Liver (tissue), 9 donors: ENCODE results near the gene DAD1. TPM values are rescaled to one million over a fixed set of nuclear protein-coding genes. Genes with fewer than 3 reads are reported as not detected.

Source experiments
- DNase-seq: peaks from one replicate; pipeline ENCODE4 v3.0.0-alpha.2; 2017; ENCODE audit warnings: low spot score
- H3K27ac ChIP-seq, 2 donors: one replicate each; pipeline ENCODE4 v1.7.0; 2013; ENCODE audit warnings: inconsistent platforms in 2 of 2, low read length in 2 of 2, control low read depth in 1 of 2, low read depth in 1 of 2, mild to moderate bottlenecking in 1 of 2
- H3K27me3 ChIP-seq, 4 donors: one replicate each; pipeline versions ENCODE4 v1.6.1 to v1.7.0; 2013; ENCODE audit warnings: low read length in 3 of 4, inconsistent platforms in 1 of 4, mild to moderate bottlenecking in 1 of 4, moderate library complexity in 1 of 4; ENCODE audit not compliant: control insufficient read depth in 4 of 4, insufficient read depth in 4 of 4
- H3K36me3 ChIP-seq, 4 donors: one replicate each; pipeline versions ENCODE4 v1.6.1 to v1.7.0; 2013; ENCODE audit warnings: low read length in 3 of 4, mild to moderate bottlenecking in 3 of 4, low read depth in 1 of 4, moderate library complexity in 1 of 4; ENCODE audit not compliant: control insufficient read depth in 4 of 4, insufficient read depth in 3 of 4
- H3K4me1 ChIP-seq, 4 donors: one replicate each; pipeline versions ENCODE4 v1.6.1 to v1.7.0; 2013; ENCODE audit warnings: low read length in 3 of 4, mild to moderate bottlenecking in 3 of 4, moderate library complexity in 1 of 4; ENCODE audit not compliant: control insufficient read depth in 4 of 4, insufficient read depth in 4 of 4
- H3K4me3 ChIP-seq, 3 donors: one replicate each; pipeline versions ENCODE4 v1.6.1 to v1.7.0; 2013; ENCODE audit warnings: low read length in 3 of 3, control low read depth in 1 of 3, low read depth in 1 of 3, mild to moderate bottlenecking in 1 of 3
- H3K9ac ChIP-seq, 2 donors: one replicate each; pipeline ENCODE4 v1.7.0; 2013; ENCODE audit warnings: low read length in 2 of 2, mild to moderate bottlenecking in 2 of 2, moderate library complexity in 2 of 2, control low read depth in 1 of 2, low read depth in 1 of 2
- H3K9me3 ChIP-seq, 4 donors: one replicate each; pipeline versions ENCODE4 v1.6.1 to v1.7.0; 2013; ENCODE audit warnings: low read length in 3 of 4; ENCODE audit not compliant: control insufficient read depth in 4 of 4
- EGR1 ChIP-seq, 2 donors: IDR thresholded peaks; 2 replicates each; pipeline ENCODE4 v1.6.1; 2016 to 2018; ENCODE audit warnings: antibody characterized with exemption in 2 of 2, low read depth in 2 of 2
- FOXA1 ChIP-seq: IDR thresholded peaks from 2 replicates; pipeline ENCODE4 v1.6.1; 2016; ENCODE audit warnings: antibody characterized with exemption
- FOXA2 ChIP-seq: IDR thresholded peaks from 2 replicates; pipeline ENCODE4 v1.6.1; 2016; ENCODE audit warnings: antibody characterized with exemption
- GABPA ChIP-seq, 2 donors: IDR thresholded peaks in 1 of 2; conservative IDR thresholded peaks in 1 of 2; 2 replicates each; pipeline ENCODE4 v1.6.1; 2016; ENCODE audit warnings: antibody characterized with exemption in 2 of 2, mild to moderate bottlenecking in 1 of 2, moderate library complexity in 1 of 2
- HNF4A ChIP-seq, 2 donors: conservative IDR thresholded peaks; 2 replicates each; pipeline ENCODE4 v1.6.1; 2016; ENCODE audit warnings: antibody characterized with exemption in 2 of 2, mild to moderate bottlenecking in 2 of 2
- HNF4G ChIP-seq: IDR thresholded peaks from 2 replicates; pipeline ENCODE4 v1.6.1; 2016; ENCODE audit warnings: antibody characterized with exemption
- JUND ChIP-seq, 2 donors: IDR thresholded peaks; 2 replicates each; pipeline ENCODE4 v1.6.1; 2016; ENCODE audit warnings: antibody characterized with exemption in 2 of 2
- NR2F2 ChIP-seq: IDR thresholded peaks from 2 replicates; pipeline ENCODE4 v1.6.1; 2016; ENCODE audit warnings: antibody characterized with exemption
- RAD21 ChIP-seq, 2 donors: IDR thresholded peaks; 2 replicates each; pipeline ENCODE4 v1.6.1; 2016; ENCODE audit warnings: antibody characterized with exemption in 2 of 2, mild to moderate bottlenecking in 2 of 2
- RXRA ChIP-seq, 2 donors: IDR thresholded peaks; 2 replicates each; pipeline ENCODE4 v1.6.1; 2017 to 2018; ENCODE audit warnings: antibody characterized with exemption in 2 of 2, mild to moderate bottlenecking in 1 of 2
- SP1 ChIP-seq: IDR thresholded peaks from 2 replicates; pipeline ENCODE4 v1.6.1; 2018; ENCODE audit warnings: antibody characterized with exemption, mild to moderate bottlenecking
- YY1 ChIP-seq: IDR thresholded peaks from 2 replicates; pipeline ENCODE4 v1.6.1; 2016; ENCODE audit warnings: antibody characterized with exemption, mild to moderate bottlenecking
- WGBS: extraction: QIAGEN DNeasy Blood & Tissue Kit; methylation state at CpG from one replicate; pipeline ENCODE4 v1.1.7; 2013; 5-methylcytosine and 5-hydroxymethylcytosine counted together
- polyA plus RNA-seq, 2 donors: library from polyadenylated mRNA; stranded (reverse) in 1 of 2; unstranded in 1 of 2; fragments of 200-250 nt in 1 of 2; fragments of >200 nt in 1 of 2; fragmentation: Nextera tagmentation in 1 of 2; extraction: Ambion mirVana in 1 of 2; gene quantifications; one replicate each; pipeline versions ENCODE4 v1.2.1 to v1.2.3, GENCODE V29; 2013 to 2015
- total RNA-seq, 2 donors: library from RNA; depleted of rRNA; stranded (reverse); fragments of >200 nt; gene quantifications; one replicate each; pipeline ENCODE4 v1.2.3, GENCODE V29; 2014
- TF ChIP-seq, protein P1 (sequence below): IDR thresholded peaks from 2 replicates; pipeline ENCODE4 v1.6.1; 2016; ENCODE audit warnings: antibody characterized with exemption
- TF ChIP-seq, protein P2 (sequence below): IDR thresholded peaks from 2 replicates; pipeline ENCODE4 v1.6.1; 2016; ENCODE audit warnings: antibody characterized with exemption
- TF ChIP-seq, protein P3 (sequence below): fragments of 150-350 bp; IDR thresholded peaks from 2 replicates; pipeline ENCODE4 v1.5.1; 2017; ENCODE audit warnings: improper control_type of control experiment, low read depth, low read length; ENCODE audit not compliant: missing input control
- TF ChIP-seq, protein P4 (sequence below): IDR thresholded peaks from 2 replicates; pipeline ENCODE4 v1.6.1; 2016; ENCODE audit warnings: antibody characterized with exemption
- TF ChIP-seq, protein P5 (sequence below): IDR thresholded peaks from 2 replicates; pipeline ENCODE4 v1.6.1; 2016; ENCODE audit warnings: antibody characterized with exemption, mild to moderate bottlenecking
- donor health status: healthy.
- donor health status: healthy.
- donor health status: healthy.
- donor health status: healthy.
- donor health status: healthy.

DAD1 gene
- total and polyA plus RNA-seq, 4 donors = 142 to 254 (median 205) TPM

DNA sequence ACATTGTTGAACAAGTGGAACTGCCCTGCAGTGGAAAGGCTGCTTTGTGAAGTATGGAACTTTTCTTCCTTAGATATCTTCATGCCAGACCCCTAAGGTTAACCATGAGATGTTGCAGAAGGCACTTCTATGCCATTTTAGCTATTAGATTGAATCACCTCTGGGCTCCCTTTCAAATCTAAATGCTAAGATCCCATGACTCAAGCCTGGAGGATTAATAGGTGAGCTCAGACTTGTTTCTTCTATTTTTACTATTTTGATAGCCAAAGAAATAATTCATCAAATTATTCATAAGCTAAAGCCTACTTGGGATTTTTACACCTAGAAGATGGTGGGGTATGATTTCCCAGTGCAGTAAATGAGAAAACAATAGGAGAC lies 64.3 kb downstream of the DAD1 start:
- TF ChIP-seq, protein P1, sequence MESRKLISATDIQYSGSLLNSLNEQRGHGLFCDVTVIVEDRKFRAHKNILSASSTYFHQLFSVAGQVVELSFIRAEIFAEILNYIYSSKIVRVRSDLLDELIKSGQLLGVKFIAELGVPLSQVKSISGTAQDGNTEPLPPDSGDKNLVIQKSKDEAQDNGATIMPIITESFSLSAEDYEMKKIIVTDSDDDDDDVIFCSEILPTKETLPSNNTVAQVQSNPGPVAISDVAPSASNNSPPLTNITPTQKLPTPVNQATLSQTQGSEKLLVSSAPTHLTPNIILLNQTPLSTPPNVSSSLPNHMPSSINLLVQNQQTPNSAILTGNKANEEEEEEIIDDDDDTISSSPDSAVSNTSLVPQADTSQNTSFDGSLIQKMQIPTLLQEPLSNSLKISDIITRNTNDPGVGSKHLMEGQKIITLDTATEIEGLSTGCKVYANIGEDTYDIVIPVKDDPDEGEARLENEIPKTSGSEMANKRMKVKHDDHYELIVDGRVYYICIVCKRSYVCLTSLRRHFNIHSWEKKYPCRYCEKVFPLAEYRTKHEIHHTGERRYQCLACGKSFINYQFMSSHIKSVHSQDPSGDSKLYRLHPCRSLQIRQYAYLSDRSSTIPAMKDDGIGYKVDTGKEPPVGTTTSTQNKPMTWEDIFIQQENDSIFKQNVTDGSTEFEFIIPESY = no peak
- TF ChIP-seq, protein P2, sequence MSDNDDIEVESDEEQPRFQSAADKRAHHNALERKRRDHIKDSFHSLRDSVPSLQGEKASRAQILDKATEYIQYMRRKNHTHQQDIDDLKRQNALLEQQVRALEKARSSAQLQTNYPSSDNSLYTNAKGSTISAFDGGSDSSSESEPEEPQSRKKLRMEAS = no peak
- no peak for TF ChIP-seq FOXA2
- no peak for TF ChIP-seq YY1
- no peak for TF ChIP-seq EGR1 (IDR thresholded peaks at IDR 0.05; ENCODE audit: low read depth in 2 of 2)
- no peak for TF ChIP-seq GABPA (IDR thresholded peaks at IDR 0.05 in 1 of 2, conservative IDR thresholded peaks at IDR 0.05 in 1 of 2)
- TF ChIP-seq SP1 = no peak
- no peak for TF ChIP-seq RAD21 (IDR thresholded peaks at IDR 0.05)
- TF ChIP-seq, protein P3, sequence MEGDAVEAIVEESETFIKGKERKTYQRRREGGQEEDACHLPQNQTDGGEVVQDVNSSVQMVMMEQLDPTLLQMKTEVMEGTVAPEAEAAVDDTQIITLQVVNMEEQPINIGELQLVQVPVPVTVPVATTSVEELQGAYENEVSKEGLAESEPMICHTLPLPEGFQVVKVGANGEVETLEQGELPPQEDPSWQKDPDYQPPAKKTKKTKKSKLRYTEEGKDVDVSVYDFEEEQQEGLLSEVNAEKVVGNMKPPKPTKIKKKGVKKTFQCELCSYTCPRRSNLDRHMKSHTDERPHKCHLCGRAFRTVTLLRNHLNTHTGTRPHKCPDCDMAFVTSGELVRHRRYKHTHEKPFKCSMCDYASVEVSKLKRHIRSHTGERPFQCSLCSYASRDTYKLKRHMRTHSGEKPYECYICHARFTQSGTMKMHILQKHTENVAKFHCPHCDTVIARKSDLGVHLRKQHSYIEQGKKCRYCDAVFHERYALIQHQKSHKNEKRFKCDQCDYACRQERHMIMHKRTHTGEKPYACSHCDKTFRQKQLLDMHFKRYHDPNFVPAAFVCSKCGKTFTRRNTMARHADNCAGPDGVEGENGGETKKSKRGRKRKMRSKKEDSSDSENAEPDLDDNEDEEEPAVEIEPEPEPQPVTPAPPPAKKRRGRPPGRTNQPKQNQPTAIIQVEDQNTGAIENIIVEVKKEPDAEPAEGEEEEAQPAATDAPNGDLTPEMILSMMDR = no peak
- TF ChIP-seq, protein P4, sequence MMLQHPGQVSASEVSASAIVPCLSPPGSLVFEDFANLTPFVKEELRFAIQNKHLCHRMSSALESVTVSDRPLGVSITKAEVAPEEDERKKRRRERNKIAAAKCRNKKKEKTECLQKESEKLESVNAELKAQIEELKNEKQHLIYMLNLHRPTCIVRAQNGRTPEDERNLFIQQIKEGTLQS = no peak
- TF ChIP-seq FOXA1 = no peak
- no peak for TF ChIP-seq HNF4A (conservative IDR thresholded peaks at IDR 0.05)
- TF ChIP-seq JUND (IDR thresholded peaks at IDR 0.05) = no peak
- no peak for TF ChIP-seq HNF4G
- no peak for TF ChIP-seq NR2F2
- TF ChIP-seq RXRA (IDR thresholded peaks at IDR 0.05) = no peak
- no peak overlapping the region for H3K27ac ChIP-seq
- no peak for DNase-seq
- H3K4me3 ChIP-seq = no peak overlapping the region
- peaks cover 2 to 17% (median 5%) of the 10 kb centered on the region in 4 donors for H3K4me1 ChIP-seq
- no peaks in the 10 kb centered on the region for H3K9me3 ChIP-seq
- no peaks in the 10 kb centered on the region for H3K27me3 ChIP-seq
- H3K9ac ChIP-seq = no peak overlapping the region
- H3K36me3 ChIP-seq = no peaks in the 10 kb centered on the region

DNA sequence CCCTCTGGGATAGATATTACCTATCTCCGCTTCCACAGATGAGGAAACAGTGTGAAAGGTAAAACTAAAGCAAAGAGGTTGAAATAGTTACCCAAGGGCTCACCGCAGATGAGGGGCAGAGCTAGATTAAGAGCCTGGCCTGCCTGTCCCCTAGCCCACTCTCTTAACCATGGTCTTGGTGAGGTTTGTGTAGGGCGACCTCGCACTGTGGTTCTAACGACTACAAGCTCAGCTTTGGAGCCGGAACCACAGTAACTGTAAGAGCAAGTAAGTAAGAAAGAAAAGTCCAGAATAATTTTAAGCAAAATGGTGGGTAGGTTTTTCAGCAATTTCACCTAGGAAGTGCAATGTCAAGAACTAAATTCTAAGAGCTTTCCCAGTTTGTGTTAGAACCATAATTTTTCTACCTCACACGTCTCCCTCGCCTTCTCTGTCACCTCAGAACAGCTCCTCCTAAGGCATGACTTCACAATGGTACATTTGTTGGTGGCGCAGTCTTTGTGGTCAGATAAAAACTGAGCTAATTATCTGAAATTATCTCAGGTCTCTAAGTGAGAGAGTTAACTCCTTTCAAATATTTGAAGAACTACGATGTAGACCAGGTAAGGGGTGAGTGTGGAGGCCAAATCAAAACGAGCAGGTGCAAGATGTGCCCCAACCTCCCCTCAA lies 64.8 kb downstream of the DAD1 start:
- no peaks in the 10 kb centered on the region for H3K36me3 ChIP-seq
- no peak overlapping the region for H3K9ac ChIP-seq
- H3K27ac ChIP-seq = no peak overlapping the region
- no peaks in the 10 kb centered on the region for H3K27me3 ChIP-seq
- no peak for DNase-seq
- H3K4me1 ChIP-seq = peaks cover 2 to 17% (median 5%) of the 10 kb centered on the region in 4 donors
- 86% methylated on average over 11 of the region's 11 CpGs for WGBS
- H3K9me3 ChIP-seq = no peaks in the 10 kb centered on the region
- TF ChIP-seq RAD21 (IDR thresholded peaks at IDR 0.05) (no peak), HNF4G (no peak), SP1 (no peak), YY1 (no peak), FOXA1 (no peak), HNF4A (conservative IDR thresholded peaks at IDR 0.05) (no peak), RXRA (IDR thresholded peaks at IDR 0.05) (no peak), FOXA2 (no peak)
- TF ChIP-seq, protein P1 = no peak
- TF ChIP-seq, protein P4 = no peak
- TF ChIP-seq, protein P2 = no peak
- TF ChIP-seq, protein P5, sequence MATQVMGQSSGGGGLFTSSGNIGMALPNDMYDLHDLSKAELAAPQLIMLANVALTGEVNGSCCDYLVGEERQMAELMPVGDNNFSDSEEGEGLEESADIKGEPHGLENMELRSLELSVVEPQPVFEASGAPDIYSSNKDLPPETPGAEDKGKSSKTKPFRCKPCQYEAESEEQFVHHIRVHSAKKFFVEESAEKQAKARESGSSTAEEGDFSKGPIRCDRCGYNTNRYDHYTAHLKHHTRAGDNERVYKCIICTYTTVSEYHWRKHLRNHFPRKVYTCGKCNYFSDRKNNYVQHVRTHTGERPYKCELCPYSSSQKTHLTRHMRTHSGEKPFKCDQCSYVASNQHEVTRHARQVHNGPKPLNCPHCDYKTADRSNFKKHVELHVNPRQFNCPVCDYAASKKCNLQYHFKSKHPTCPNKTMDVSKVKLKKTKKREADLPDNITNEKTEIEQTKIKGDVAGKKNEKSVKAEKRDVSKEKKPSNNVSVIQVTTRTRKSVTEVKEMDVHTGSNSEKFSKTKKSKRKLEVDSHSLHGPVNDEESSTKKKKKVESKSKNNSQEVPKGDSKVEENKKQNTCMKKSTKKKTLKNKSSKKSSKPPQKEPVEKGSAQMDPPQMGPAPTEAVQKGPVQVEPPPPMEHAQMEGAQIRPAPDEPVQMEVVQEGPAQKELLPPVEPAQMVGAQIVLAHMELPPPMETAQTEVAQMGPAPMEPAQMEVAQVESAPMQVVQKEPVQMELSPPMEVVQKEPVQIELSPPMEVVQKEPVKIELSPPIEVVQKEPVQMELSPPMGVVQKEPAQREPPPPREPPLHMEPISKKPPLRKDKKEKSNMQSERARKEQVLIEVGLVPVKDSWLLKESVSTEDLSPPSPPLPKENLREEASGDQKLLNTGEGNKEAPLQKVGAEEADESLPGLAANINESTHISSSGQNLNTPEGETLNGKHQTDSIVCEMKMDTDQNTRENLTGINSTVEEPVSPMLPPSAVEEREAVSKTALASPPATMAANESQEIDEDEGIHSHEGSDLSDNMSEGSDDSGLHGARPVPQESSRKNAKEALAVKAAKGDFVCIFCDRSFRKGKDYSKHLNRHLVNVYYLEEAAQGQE = no peak
- no peak overlapping the region for H3K4me3 ChIP-seq
